ENCODE measurements around the gene KCNIP1. TPM values are rescaled to one million over a fixed set of nuclear protein-coding genes. Genes with fewer than 3 reads are reported as not detected.
A peak's percentile ranks its signal among the peaks of the same experiment; 100 is the strongest.

KCNIP1 gene
- total and polyA plus RNA-seq, 2 of the 8 experiments (the other 6 are each of a cell fraction or from before 2014, with no cell fraction given): 0.52 to 0.83 TPM

- H3K79me1 ChIP-seq (ENCODE audit: low read depth, low read length): no peaks in the 10 kb centered on the region
- TF ChIP-seq EGR1 (IDR thresholded peaks at IDR 0.05; ENCODE audit: borderline replicate concordance, low read depth, low read length) (no peak), SIX5 (IDR thresholded peaks at IDR 0.05; ENCODE audit: low read depth, low read length) (no peak), KDM5A (IDR thresholded peaks at IDR 0.05; ENCODE audit: low read length) (no peak), SP4 (IDR thresholded peaks at IDR 0.05; ENCODE audit: low read length) (no peak), HDAC6 (IDR thresholded peaks at IDR 0.05; ENCODE audit: low read depth, low read length) (no peak), NANOG (IDR thresholded peaks at IDR 0.05; ENCODE audit: insufficient read depth, low read depth, low read length, poor library complexity, severe bottlenecking) (no peak), TCF12 (IDR thresholded peaks at IDR 0.05; ENCODE audit: low read depth, low read length) (no peak)
Observed at GRCh38 chr5:170740551-170741205, 236.9 kb downstream of the KCNIP1 start.

More at GRCh38 chr5:170740551-170741205, 236.9 kb downstream of the KCNIP1 start:
- Histone ChIP-seq H3K4me1 (replicated peaks in 1 of 4; ENCODE audit: control insufficient read depth in 3 of 4, insufficient read depth in 4 of 4, low read length in 3 of 4) (peaks cover 12 to 20% (median 14%) of the 10 kb centered on the region in 4 experiments), H4K20me1 (replicated peaks in 1 of 2; ENCODE audit: control insufficient read depth in 1 of 2, insufficient read depth in 2 of 2, low read length in 2 of 2) (no peaks in the 10 kb centered on the region), H3K23ac (ENCODE audit: insufficient read length) (no peak overlapping the region), H3K79me2 (ENCODE audit: control insufficient read depth in 1 of 2, insufficient read depth in 2 of 2, low read length in 2 of 2) (no peaks in the 10 kb centered on the region), H3K4me2 (ENCODE audit: insufficient read depth in 1 of 2, low read depth in 2 of 2, low read length in 2 of 2) (no peak overlapping the region), H4K8ac (ENCODE audit: extremely low read depth, insufficient read depth, low read length) (no peak overlapping the region), H2AFZ (ENCODE audit: low read length) (no peak overlapping the region), H3K9me3 (ENCODE audit: insufficient read depth in 2 of 2, low read depth in 1 of 2, low read length in 1 of 2) (no peaks in the 10 kb centered on the region; a peak in 2 of 4 replicates), H3K56ac (replicated peaks; ENCODE audit: insufficient read length, low read depth, low read length) (no peak overlapping the region), H3K9ac (replicated peaks in 1 of 4; ENCODE audit: extremely low read depth in 1 of 4, low read depth in 3 of 4, low read length in 3 of 4) (no peak overlapping the region), H3K14ac (ENCODE audit: insufficient read length) (no peak overlapping the region), H3K36me3 (ENCODE audit: control insufficient read depth in 2 of 4, insufficient read depth in 4 of 4, low read length in 3 of 4) (no peaks in the 10 kb centered on the region), H3K23me2 (ENCODE audit: low read depth, low read length) (peaks cover 3% of the 10 kb centered on the region; the same call in 1 of the 2 replicates), H4K91ac (replicated peaks; ENCODE audit: insufficient read length, low read length) (no peak overlapping the region), H4K5ac (ENCODE audit: insufficient read length, low read depth, low read length) (no peak overlapping the region), H2BK120ac (replicated peaks; ENCODE audit: low read depth, low read length) (no peak overlapping the region), H2AK5ac (ENCODE audit: low read depth, low read length) (no peak overlapping the region), H2BK15ac (ENCODE audit: low read length) (no peak overlapping the region), H2BK20ac (ENCODE audit: low read length) (peak overlapping the region; percentile 43; the same call in 1 of the 2 replicates), H2BK5ac (ENCODE audit: low read depth, low read length) (no peak overlapping the region), H3K4me3 (ENCODE audit: extremely low read depth in 1 of 4, insufficient read depth in 2 of 4, low read depth in 3 of 4, low read length in 4 of 4) (no peak overlapping the region), H3K27me3 (replicated peaks in 1 of 4; ENCODE audit: control insufficient read depth in 3 of 4, extremely low read depth in 1 of 4, insufficient read depth in 3 of 4, low read length in 3 of 4) (no peaks in the 10 kb centered on the region; a peak in 1 of 7 replicates), H3K27ac (ENCODE audit: low read depth, low read length) (no peak overlapping the region), H3K18ac (ENCODE audit: extremely low read depth, low read length) (no peak overlapping the region), H2BK12ac (ENCODE audit: low read depth, low read length) (no peak overlapping the region), H3K4ac (replicated peaks; ENCODE audit: insufficient read length, low read depth, low read length) (no peak overlapping the region)
- CTCF ChIA-PET (ENCODE audit: partially characterized antibody): interaction anchor here (0.7 to 21.2 kb wide), 8 partner anchors 15 to 493 kb away, joined by 3 to 650 read pairs (median 4); partner anchors contain the start of gene GABRP
- DNase-seq (ENCODE audit: low read depth in 1 of 2, low spot score in 2 of 2): peak in 1 of 2 experiments; percentile 36
- WGBS, 2 experiments (ENCODE audit: extremely low coverage in 1 of 2, insufficient coverage in 1 of 2, insufficient read length in 1 of 2, insufficient replicate concordance in 2 of 2, low coverage in 1 of 2, low lambda C conversion rate in 2 of 2, missing lambda C conversion rate in 1 of 2): 78% methylated on average over 3 of the region's 3 CpGs; no CpG with 5 or more reads in 1 of the 2 experiments
- POLR2A ChIA-PET (ENCODE audit: partially characterized antibody): interaction anchor here (1.4 kb wide), 1 partner anchor 22 kb away, joined by 4 read pairs; no protein-coding TSS in a partner anchor
- no peak for FAIRE-seq

All from H1 (cell line).